H9 (cell line): ENCODE data around the gene IKZF1. TPM values are rescaled to one million over a fixed set of nuclear protein-coding genes. Genes with fewer than 3 reads are reported as not detected.

Experiments
- DNase-seq: peaks from one replicate; pipeline ENCODE4 v3.0.0-alpha.2; 2017
- H2AFZ ChIP-seq: one replicate; pipeline ENCODE4 v1.6.1; 2013; ENCODE audit warnings: mild to moderate bottlenecking, low read length, control low read depth, moderate library complexity
- H2AK5ac ChIP-seq: 2 replicates; pipeline ENCODE4 v1.6.1; 2013; ENCODE audit warnings: low read length, control low read depth, mixed read lengths; ENCODE audit not compliant: insufficient read length
- H2BK120ac ChIP-seq: one replicate; pipeline ENCODE4 v1.6.1; 2013; ENCODE audit warnings: low read depth, mild to moderate bottlenecking, low read length, control low read depth, inconsistent platforms; ENCODE audit not compliant: poor library complexity, severe bottlenecking
- H2BK12ac ChIP-seq: 2 replicates; pipeline ENCODE4 v1.6.1; 2013; ENCODE audit warnings: low read length, control low read depth, mixed read lengths, low read depth; ENCODE audit not compliant: insufficient read length
- H2BK15ac ChIP-seq: 2 replicates; pipeline ENCODE4 v1.6.1; 2013; ENCODE audit warnings: low read depth, low read length, control low read depth
- H2BK20ac ChIP-seq: one replicate; pipeline ENCODE4 v1.6.1; 2013; ENCODE audit warnings: low read depth, mild to moderate bottlenecking, low read length, control low read depth, inconsistent platforms; ENCODE audit not compliant: poor library complexity, severe bottlenecking
- H2BK5ac ChIP-seq: 2 replicates; pipeline ENCODE4 v1.6.1; 2013; ENCODE audit warnings: low read length, control low read depth, mixed read lengths; ENCODE audit not compliant: insufficient read length
- H3K14ac ChIP-seq: 2 replicates; pipeline ENCODE4 v1.6.1; 2013; ENCODE audit warnings: low read length, control low read depth; ENCODE audit not compliant: insufficient read depth
- H3K18ac ChIP-seq: 2 replicates; pipeline ENCODE4 v1.6.1; 2013; ENCODE audit warnings: low read depth, mild to moderate bottlenecking, mixed read lengths, low read length, control low read depth; ENCODE audit not compliant: insufficient read length
- H3K23ac ChIP-seq: 2 replicates; pipeline ENCODE4 v1.6.1; 2013; ENCODE audit warnings: low read length, control low read depth, mixed read lengths, low read depth; ENCODE audit not compliant: insufficient read length
- H3K23me2 ChIP-seq: 2 replicates; pipeline ENCODE4 v1.6.1; 2013; ENCODE audit warnings: low read depth, mild to moderate bottlenecking, mixed read lengths, low read length, control low read depth; ENCODE audit not compliant: insufficient read length, poor library complexity, severe bottlenecking
- H3K27ac ChIP-seq: 2 replicates; pipeline ENCODE4 v1.5.1; 2013; ENCODE audit warnings: low read length, control low read depth, mixed read lengths, low read depth; ENCODE audit not compliant: insufficient read length
- H3K27me3 ChIP-seq: 2 replicates; pipeline ENCODE4 v1.6.1; 2013; ENCODE audit warnings: low read length, control low read depth, inconsistent platforms; ENCODE audit not compliant: insufficient read depth
- H3K4ac ChIP-seq: 2 replicates; pipeline ENCODE4 v1.6.1; 2013; ENCODE audit warnings: low read depth, mild to moderate bottlenecking, control low read depth, inconsistent platforms, low read length, moderate library complexity
- H3K4me1 ChIP-seq: 2 replicates; pipeline ENCODE4 v1.6.1; 2013; ENCODE audit warnings: low read length, control low read depth, inconsistent platforms; ENCODE audit not compliant: insufficient read depth
- H3K4me2 ChIP-seq: 2 replicates; pipeline ENCODE4 v1.6.1; 2013; ENCODE audit warnings: low read length, control low read depth, mixed read lengths; ENCODE audit not compliant: insufficient read length, insufficient read depth
- H3K56ac ChIP-seq: 2 replicates; pipeline ENCODE4 v1.6.1; 2013; ENCODE audit warnings: low read depth, mild to moderate bottlenecking, mixed read lengths, low read length, control low read depth; ENCODE audit not compliant: insufficient read length
- H3K79me1 ChIP-seq: 2 replicates; pipeline ENCODE4 v1.6.1; 2013; ENCODE audit warnings: low read depth, mild to moderate bottlenecking, moderate library complexity, low read length, control low read depth, inconsistent platforms; ENCODE audit not compliant: insufficient read depth, poor library complexity, severe bottlenecking
- H3K79me2 ChIP-seq: 2 replicates; pipeline ENCODE4 v1.6.1; 2013; ENCODE audit warnings: low read length, control low read depth, inconsistent platforms; ENCODE audit not compliant: insufficient read depth
- H3K9ac ChIP-seq: 2 replicates; pipeline ENCODE4 v1.6.1; 2013; ENCODE audit warnings: low read length, control low read depth, mixed read lengths; ENCODE audit not compliant: insufficient read length; ENCODE audit errors: extremely low read depth
- H3K9me3 ChIP-seq: one replicate; pipeline ENCODE4 v1.6.1; 2013; ENCODE audit warnings: low read depth, low read length, inconsistent platforms; ENCODE audit not compliant: control insufficient read depth
- H3T11ph ChIP-seq: one replicate; pipeline ENCODE4 v1.6.1; 2013; ENCODE audit warnings: mild to moderate bottlenecking, low read length, control low read depth, inconsistent platforms
- H4K20me1 ChIP-seq: one replicate; pipeline ENCODE4 v1.6.1; 2013; ENCODE audit not compliant: control insufficient read depth, insufficient read length, insufficient read depth
- H4K5ac ChIP-seq: 2 replicates; pipeline ENCODE4 v1.6.1; 2013; ENCODE audit warnings: low read depth, mild to moderate bottlenecking, mixed read lengths, low read length, control low read depth; ENCODE audit not compliant: insufficient read length
- H4K8ac ChIP-seq: replicated peaks from 2 replicates; pipeline ENCODE4 v1.6.1; 2013; ENCODE audit warnings: low read length, control low read depth, mixed read lengths, low read depth; ENCODE audit not compliant: insufficient read length
- H4K91ac ChIP-seq: 2 replicates; pipeline ENCODE4 v1.6.1; 2013; ENCODE audit warnings: low read depth, mild to moderate bottlenecking, moderate library complexity, mixed read lengths, low read length, control low read depth; ENCODE audit not compliant: insufficient read length
- H3K27ac Mint-ChIP-seq, 3 experiments: 2 replicates in 2 of 3; 3 replicates in 1 of 3; pipeline ENCODE4 v1.8.0; 2020 to 2021; ENCODE audit warnings: mixed read lengths in 3 of 3, mild to moderate bottlenecking in 1 of 3, moderate library complexity in 1 of 3
- H3K27me3 Mint-ChIP-seq: 2 replicates; pipeline ENCODE4 v1.8.0; 2021; ENCODE audit warnings: low read depth, mild to moderate bottlenecking, moderate library complexity, mixed read lengths
- H3K36me3 Mint-ChIP-seq, 3 experiments: 2 replicates in 2 of 3; 3 replicates in 1 of 3; pipeline ENCODE4 v1.8.0; 2020 to 2021; ENCODE audit warnings: low read depth in 3 of 3, mixed read lengths in 3 of 3; ENCODE audit not compliant: insufficient read depth in 1 of 3
- H3K4me1 Mint-ChIP-seq, 2 experiments: 2 replicates each; pipeline ENCODE4 v1.8.0; 2020; ENCODE audit warnings: mixed read lengths in 2 of 2
- H3K4me3 Mint-ChIP-seq, 2 experiments: 2 replicates in 1 of 2; 3 replicates in 1 of 2; pipeline ENCODE4 v1.8.0; 2020 to 2021; ENCODE audit warnings: mild to moderate bottlenecking in 2 of 2, mixed read lengths in 2 of 2, moderate library complexity in 1 of 2
- H3K9me3 Mint-ChIP-seq, 2 experiments: 2 replicates in 1 of 2; 3 replicates in 1 of 2; pipeline ENCODE4 v1.8.0; 2020; ENCODE audit warnings: mild to moderate bottlenecking in 2 of 2, mixed read lengths in 2 of 2, moderate library complexity in 1 of 2
- WGBS: extraction: QIAGEN DNeasy Blood & Tissue Kit; methylation state at CpG from one replicate; pipeline ENCODE4 v1.1.7; 2013; ENCODE audit warnings: missing lambda C conversion rate, low lambda C conversion rate, mixed read lengths; ENCODE audit not compliant: insufficient read length; ENCODE audit errors: extremely low coverage; 5-methylcytosine and 5-hydroxymethylcytosine counted together
- total RNA-seq: library from RNA; stranded (reverse); gene quantifications from 2 replicates; pipeline ENCODE4 v1.2.1, GENCODE V29; 2021
- TF ChIP-seq, protein P1 (sequence below): fragments of 200-600 bp; sonication (generic); conservative IDR thresholded peaks from 3 replicates; pipeline ENCODE4 v1.8.0; 2021; ENCODE audit warnings: antibody characterized with exemption, mild to moderate bottlenecking

Gene IKZF1
- total RNA-seq, 1 experiment from 2014 or later: 0.98 TPM

DNA sequence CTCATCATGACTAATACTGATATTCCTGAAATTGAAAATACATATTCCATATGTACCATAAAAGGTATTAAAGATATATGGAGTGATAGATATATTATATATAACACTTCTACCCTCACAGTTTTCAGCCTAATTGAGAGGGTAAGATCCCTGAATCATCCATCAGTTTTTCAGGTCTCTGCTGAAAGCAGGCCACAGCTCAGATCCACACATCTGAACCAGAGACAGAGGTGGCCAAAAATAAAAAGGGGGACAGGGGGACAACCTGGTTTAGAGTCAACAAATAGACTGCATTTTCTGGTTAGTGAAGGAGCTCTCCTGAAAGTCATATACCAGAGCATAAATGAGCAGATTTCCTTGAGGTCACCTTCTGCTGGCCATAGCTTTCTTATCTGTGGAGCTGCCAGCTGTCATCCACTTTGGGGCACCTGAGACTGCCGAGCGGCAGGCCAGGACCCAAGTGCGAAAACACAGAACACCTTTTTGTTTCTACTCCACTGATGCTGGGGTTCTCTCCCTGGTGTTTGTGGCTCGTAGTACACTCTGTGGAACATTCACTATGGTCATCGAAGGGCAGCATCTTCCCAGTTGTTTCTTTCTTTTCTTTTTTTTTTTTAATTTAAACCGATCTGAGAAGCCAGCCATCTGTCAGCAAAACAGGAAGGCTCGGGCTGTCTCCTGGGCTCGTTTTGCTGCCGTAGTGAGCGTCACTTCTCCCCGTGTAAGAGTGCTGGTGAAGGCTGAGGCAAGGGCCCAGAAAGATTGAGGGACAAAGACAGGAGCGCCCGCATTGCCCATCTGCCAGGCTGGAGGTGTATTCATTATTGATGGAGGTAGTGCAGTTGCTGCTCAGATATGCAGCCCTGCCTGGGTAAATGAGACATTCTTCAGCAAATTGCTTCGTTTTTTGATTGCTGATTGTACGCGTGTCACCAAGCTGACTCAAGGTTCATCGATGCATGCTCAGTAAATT, 13.5 kb downstream of the IKZF1 start:
- Histone ChIP-seq H3K4ac (no peak overlapping the region), H3K18ac (no peak overlapping the region), H2BK5ac (no peak overlapping the region), H3K4me1 (peaks cover 6% of the 10 kb centered on the region; the same call in 1 of the 2 replicates), H3K23ac (no peak overlapping the region), H2BK12ac (no peak overlapping the region), H3K9ac (no peak overlapping the region), H4K91ac (no peak overlapping the region), H3K27ac (no peak overlapping the region), H3K79me1 (no peaks in the 10 kb centered on the region), H2AFZ (no peak overlapping the region), H3K79me2 (no peaks in the 10 kb centered on the region), H4K8ac (no peak overlapping the region), H3K23me2 (no peaks in the 10 kb centered on the region), H3K56ac (no peak overlapping the region), H4K5ac (no peak overlapping the region), H3T11ph (no peak overlapping the region), H3K27me3 (no peaks in the 10 kb centered on the region), H2BK120ac (no peak overlapping the region), H3K9me3 (no peaks in the 10 kb centered on the region), H4K20me1 (no peaks in the 10 kb centered on the region), H2BK20ac (no peak overlapping the region), H2BK15ac (no peak overlapping the region), H3K14ac (no peak overlapping the region), H2AK5ac (no peak overlapping the region), H3K4me2 (no peak overlapping the region)
- H3K4me1 Mint-ChIP-seq: peaks cover 40 to 47% of the 10 kb centered on the region in 2 experiments
- TF ChIP-seq, protein P1, sequence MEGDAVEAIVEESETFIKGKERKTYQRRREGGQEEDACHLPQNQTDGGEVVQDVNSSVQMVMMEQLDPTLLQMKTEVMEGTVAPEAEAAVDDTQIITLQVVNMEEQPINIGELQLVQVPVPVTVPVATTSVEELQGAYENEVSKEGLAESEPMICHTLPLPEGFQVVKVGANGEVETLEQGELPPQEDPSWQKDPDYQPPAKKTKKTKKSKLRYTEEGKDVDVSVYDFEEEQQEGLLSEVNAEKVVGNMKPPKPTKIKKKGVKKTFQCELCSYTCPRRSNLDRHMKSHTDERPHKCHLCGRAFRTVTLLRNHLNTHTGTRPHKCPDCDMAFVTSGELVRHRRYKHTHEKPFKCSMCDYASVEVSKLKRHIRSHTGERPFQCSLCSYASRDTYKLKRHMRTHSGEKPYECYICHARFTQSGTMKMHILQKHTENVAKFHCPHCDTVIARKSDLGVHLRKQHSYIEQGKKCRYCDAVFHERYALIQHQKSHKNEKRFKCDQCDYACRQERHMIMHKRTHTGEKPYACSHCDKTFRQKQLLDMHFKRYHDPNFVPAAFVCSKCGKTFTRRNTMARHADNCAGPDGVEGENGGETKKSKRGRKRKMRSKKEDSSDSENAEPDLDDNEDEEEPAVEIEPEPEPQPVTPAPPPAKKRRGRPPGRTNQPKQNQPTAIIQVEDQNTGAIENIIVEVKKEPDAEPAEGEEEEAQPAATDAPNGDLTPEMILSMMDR: no peak
- H3K36me3 Mint-ChIP-seq: no peaks in the 10 kb centered on the region; a peak in 1 of 7 replicates
- no peak overlapping the region for H3K4me3 Mint-ChIP-seq
- no CpG with 5 or more reads among the region's 17 CpGs for WGBS
- no peak overlapping the region for H3K27ac Mint-ChIP-seq
- no peak for DNase-seq
- H3K27me3 Mint-ChIP-seq: peaks cover 3% of the 10 kb centered on the region; the same call in 1 of the 2 replicates
- no peaks in the 10 kb centered on the region; a peak in 1 of 5 replicates for H3K9me3 Mint-ChIP-seq
